HepG2 (cell line): ENCODE results near the gene FMNL1. TPM values are rescaled to one million over a fixed set of nuclear protein-coding genes. Genes with fewer than 3 reads are reported as not detected.

Source experiments
- ATAC-seq: fragments of 200-7000 bp; cut with Tn5 transposase; 3 replicates; pipeline ENCODE4 v1.9.1; 2020; ENCODE audit warnings: mild to moderate bottlenecking, moderate library complexity
- BruUV-seq: library from RNA; stranded (reverse); fragments of 400-500 nt; replicated peaks from 2 replicates; lab custom pipeline; 2021; lab: Mats Ljungman, UMichigan
- CTCF ChIA-PET: fragments of 300-600 bp; formaldehyde crosslinking; extraction: SDS; loops from one replicate; lab custom pipeline; 2021; ENCODE audit warnings: low total read pairs, inconsistent platforms, low intra/inter-chr PET ratio; lab: Yijun Ruan, JAX
- POLR2A ChIA-PET: fragments of 350-600 bp; sonication (Branson Sonifier 250); formaldehyde crosslinking; loops from one replicate; lab custom pipeline; 2020; ENCODE audit warnings: antibody characterized with exemption, inconsistent platforms; lab: Yijun Ruan, JAX
- DNase-seq: peaks from one replicate; pipeline ENCODE4 v3.0.0-alpha.2; 2015; ENCODE audit warnings: low spot score
- FAIRE-seq: peaks from 3 replicates; lab custom pipeline; 2011; peaks lifted over from hg19 to GRCh38; lab: Jason Lieb, UNC
- H2AFZ ChIP-seq: one replicate; pipeline ENCODE4 v1.6.1; 2011; ENCODE audit warnings: low read length, inconsistent platforms
- H3K27ac ChIP-seq: fragments of 300-600 bp; 3 replicates; pipeline ENCODE4 v1.8.0; 2011; ENCODE audit warnings: mixed run types, mild to moderate bottlenecking, mixed read lengths, low read length, inconsistent platforms; ENCODE audit not compliant: insufficient read depth; ENCODE audit errors: extremely low read length
- H3K27me3 ChIP-seq, 2 experiments: fragments of 200-600 bp in 1 of 2; 2 replicates in 1 of 2; 3 replicates in 1 of 2; pipeline versions ENCODE4 v1.6.0 to v1.8.0; 2011; ENCODE audit warnings: low read length in 2 of 2, mild to moderate bottlenecking in 2 of 2, moderate library complexity in 2 of 2, inconsistent platforms in 1 of 2; ENCODE audit not compliant: insufficient read depth in 2 of 2, control insufficient read depth in 1 of 2
- H3K36me3 ChIP-seq, 2 experiments: fragments of 200-600 bp in 1 of 2; replicated peaks in 1 of 2; 2 replicates in 1 of 2; 3 replicates in 1 of 2; pipeline versions ENCODE4 v1.5.1 to v1.8.0; 2011; ENCODE audit warnings: low read length in 2 of 2, inconsistent platforms in 1 of 2; ENCODE audit not compliant: insufficient read depth in 2 of 2, control insufficient read depth in 1 of 2
- H3K4me1 ChIP-seq: 2 replicates; pipeline ENCODE4 v1.5.1; 2012; ENCODE audit warnings: low read length, inconsistent platforms; ENCODE audit not compliant: insufficient read depth
- H3K4me2 ChIP-seq: 2 replicates; pipeline ENCODE4 v1.6.0; 2011; ENCODE audit warnings: low read depth, low read length, inconsistent platforms
- H3K4me3 ChIP-seq, 3 experiments: fragments of 200-600 bp in 1 of 3; sonication (generic), shearing (Covaris generic) in 1 of 3; replicated peaks in 1 of 3; 2 replicates each; pipeline ENCODE4 v1.5.1; 2011 to 2016; ENCODE audit warnings: low read length in 3 of 3, inconsistent platforms in 2 of 3, low read depth in 2 of 3, mild to moderate bottlenecking in 2 of 3, control low read depth in 1 of 3, mixed read lengths in 1 of 3; ENCODE audit not compliant: insufficient read depth in 1 of 3
- H3K79me2 ChIP-seq: one replicate; pipeline ENCODE4 v1.6.1; 2011; ENCODE audit warnings: low read length, inconsistent platforms; ENCODE audit not compliant: insufficient read depth
- H3K9ac ChIP-seq: 2 replicates; pipeline ENCODE4 v1.6.0; 2011; ENCODE audit warnings: mild to moderate bottlenecking, low read depth, low read length, inconsistent platforms; ENCODE audit not compliant: insufficient read depth
- H3K9me3 ChIP-seq: 2 replicates; pipeline ENCODE4 v1.5.1; 2012; ENCODE audit warnings: mild to moderate bottlenecking, low read length
- H4K20me1 ChIP-seq: 2 replicates; pipeline ENCODE4 v1.6.0; 2011; ENCODE audit warnings: inconsistent platforms, mild to moderate bottlenecking, low read length, moderate library complexity; ENCODE audit not compliant: insufficient read depth
- HMGA1 ChIP-seq: sonication (generic); formaldehyde crosslinking; conservative IDR thresholded peaks from 2 replicates; pipeline ENCODE4 v1.4.0; 2020; ENCODE audit warnings: missing genetic modification reagents
- NCOA1 ChIP-seq: sonication (generic); formaldehyde crosslinking; IDR thresholded peaks from 2 replicates; pipeline ENCODE4 v1.9.0; 2021; ENCODE audit warnings: missing genetic modification reagents
- TEAD3 ChIP-seq: optimal IDR thresholded peaks from 2 replicates; pipeline ENCODE3; 2016; ENCODE audit warnings: borderline replicate concordance
- ZNF609 ChIP-seq: sonication (generic); formaldehyde crosslinking; IDR thresholded peaks from 2 replicates; pipeline ENCODE4 v1.4.0; 2020; ENCODE audit warnings: mild to moderate bottlenecking, missing genetic modification reagents, borderline replicate concordance
- ZNF703 ChIP-seq: sonication (generic); formaldehyde crosslinking; IDR thresholded peaks from 2 replicates; pipeline ENCODE4 v1.5.1; 2020; ENCODE audit warnings: missing genetic modification reagents, mild to moderate bottlenecking, moderate library complexity, borderline replicate concordance
- ZNF776 ChIP-seq: sonication (generic); formaldehyde crosslinking; IDR thresholded peaks from 2 replicates; pipeline ENCODE4 v1.4.0; 2020; ENCODE audit warnings: mild to moderate bottlenecking, missing genetic modification reagents
- WGBS: methylation state at CpG from one replicate; pipeline ENCODE4 v1.1.6; 2017; ENCODE audit warnings: low lambda C conversion rate; 5-methylcytosine and 5-hydroxymethylcytosine counted together
- in situ Hi-C: cut with HindIII; loops from 2 replicates; pipeline ENCODE4 v1.10.0; 2017; ENCODE audit warnings: low pct_unique_long_range_greater_than_20kb; ENCODE audit not compliant: extremely low pct_ligation_motif_present
- intact Hi-C: fragments of 100-400 bp; cut with micrococcal nuclease; formaldehyde crosslinking; loops from one replicate; pipeline ENCODE4 v1.10.0; 2022; ENCODE audit not compliant: unreplicated experiment
- polyA plus RNA-seq, 8 experiments: library from polyadenylated mRNA; depleted of rRNA in 3 of 8; stranded (reverse) in 7 of 8; unstranded in 1 of 8; fragments of >200 nt; fragmentation: Illumina TruSeq in 4 of 8; extraction: Trizol in 4 of 8; gene quantifications; 2 replicates each; pipeline versions ENCODE4 v1.2.1 to v1.2.3, GENCODE V29; 2011 to 2016; ENCODE audit warnings: low read depth in 4 of 8, missing spikeins in 1 of 8, mixed read lengths in 1 of 8; ENCODE audit not compliant: insufficient read depth in 1 of 8
- total RNA-seq, 5 experiments: library from RNA; depleted of rRNA; stranded (reverse); fragments of >200 nt; fragmentation: Illumina TruSeq; extraction: Trizol; gene quantifications; 2 replicates each; pipeline ENCODE4 v1.2.3, GENCODE V29; 2016; ENCODE audit warnings: low read depth in 1 of 5

Gene FMNL1
- total and polyA plus RNA-seq, 2 of the 13 experiments (the other 11 are each of a cell fraction or from before 2014, with no cell fraction given) = 0.53 to 0.70 TPM

- H3K36me3 ChIP-seq = peaks cover 18 to 45% of the 10 kb centered on the region in 2 experiments
- in situ Hi-C loops (no loop called here), intact Hi-C loops (no loop called here)
- no peak overlapping the region for H3K4me2 ChIP-seq
- TF ChIP-seq NCOA1 (CRISPR knock-in tag) (no peak), TEAD3 (CRISPR knock-in tag) (peak; percentile 50)
- no peaks in the 10 kb centered on the region for H3K9me3 ChIP-seq
- no peaks in the 10 kb centered on the region for H3K27me3 ChIP-seq
- no peak overlapping the region for H3K27ac ChIP-seq
- POLR2A ChIA-PET = no interaction called here
- CTCF ChIA-PET = no interaction called here
- no peak overlapping the region for H3K4me3 ChIP-seq
- H3K4me1 ChIP-seq = peaks cover 25% of the 10 kb centered on the region
- peaks cover 4% of the 10 kb centered on the region for H3K79me2 ChIP-seq
- WGBS = 93% methylated on average over 15 of the region's 15 CpGs
- ATAC-seq = no peak
- H3K9ac ChIP-seq = no peak overlapping the region
- FAIRE-seq = no peak
- no peak for DNase-seq
- H2AFZ ChIP-seq = no peak overlapping the region
- H4K20me1 ChIP-seq = no peaks in the 10 kb centered on the region
- BruUV-seq = no TSS peak
Measured at GRCh38 chr17:45289301-45290268, 67.9 kb downstream of the FMNL1 start.

- FAIRE-seq (no peak), DNase-seq (no peak), ATAC-seq (no peak)
- 96% methylated on average over 11 of the region's 11 CpGs for WGBS
- H3K4me1 ChIP-seq = peaks cover 27% of the 10 kb centered on the region
- H3K9me3 ChIP-seq = no peaks in the 10 kb centered on the region
- POLR2A ChIA-PET = no interaction called here
- H2AFZ ChIP-seq = no peak overlapping the region
- no peak overlapping the region for H3K27ac ChIP-seq
- CTCF ChIA-PET = no interaction called here
- TF ChIP-seq ZNF703 (CRISPR knock-in tag) (no peak), HMGA1 (CRISPR knock-in tag) (no peak), ZNF776 (CRISPR knock-in tag) (0 out of 2 replicates have a peak, but pooled peaks have one; percentile 36), ZNF609 (CRISPR knock-in tag) (no peak)
- H3K36me3 ChIP-seq = peaks cover 15 to 41% of the 10 kb centered on the region in 2 experiments
- intact Hi-C loops (no loop called here), in situ Hi-C loops (no loop called here)
- H3K4me2 ChIP-seq = no peak overlapping the region
- H3K9ac ChIP-seq = no peak overlapping the region
- no peaks in the 10 kb centered on the region for H3K27me3 ChIP-seq
- peaks cover 4% of the 10 kb centered on the region for H3K79me2 ChIP-seq
- H4K20me1 ChIP-seq = no peaks in the 10 kb centered on the region
- no TSS peak for BruUV-seq
- no peak overlapping the region for H3K4me3 ChIP-seq
Measured at GRCh38 chr17:45290269-45290765, 68.6 kb downstream of the FMNL1 start.
